ENCODE data around the gene ACSM6.

GRCh38 chr10:95256268-95256667, 62.2 kb downstream of the ACSM6 start:
- TF ChIP-seq CTCF (IDR thresholded peaks at IDR 0.05) (no peak), POLR2A (IDR thresholded peaks at IDR 0.05) (no peak)
